IMR-90 (cell line): ENCODE data around the gene NCOA3. TPM values are rescaled to one million over a fixed set of nuclear protein-coding genes. Genes with fewer than 3 reads are reported as not detected.

Experiments used
- ATAC-seq: fragments of 200-7000 bp; cut with Tn5 transposase; 2 replicates; pipeline ENCODE4 v1.9.1; 2020; ENCODE audit warnings: low read depth, mild to moderate bottlenecking, moderate library complexity
- BruUV-seq: library from RNA; stranded (reverse); fragments of 400-500 nt; replicated peaks from 2 replicates; lab custom pipeline; 2021; lab: Mats Ljungman, UMichigan
- CTCF ChIA-PET: fragments of 300-600 bp; formaldehyde crosslinking; extraction: SDS; loops from one replicate; lab custom pipeline; 2021; ENCODE audit warnings: antibody characterized with exemption; lab: Yijun Ruan, JAX
- POLR2A ChIA-PET: fragments of 300-600 bp; sonication (Branson Sonifier 250); formaldehyde crosslinking; loops from one replicate; lab custom pipeline; 2022; ENCODE audit warnings: antibody characterized with exemption; ENCODE audit not compliant: unreplicated experiment; lab: Charles Lee
- DNase-seq: peaks from one replicate; pipeline ENCODE4 v3.0.0; 2013
- H2AFZ ChIP-seq: replicated peaks from 2 replicates; pipeline ENCODE3; 2013; ENCODE audit warnings: low read length, mild to moderate bottlenecking; ENCODE audit not compliant: poor library complexity
- H2AK5ac ChIP-seq: 2 replicates; pipeline ENCODE4 v1.6.1; 2013; ENCODE audit warnings: low read depth, low read length, inconsistent platforms
- H2AK9ac ChIP-seq: replicated peaks from 2 replicates; pipeline ENCODE3; 2013; ENCODE audit warnings: mild to moderate bottlenecking, low read depth, low read length, moderate library complexity; ENCODE audit not compliant: poor library complexity
- H2BK120ac ChIP-seq: 2 replicates; pipeline ENCODE4 v1.6.1; 2013; ENCODE audit warnings: low read depth, low read length, inconsistent platforms
- H2BK15ac ChIP-seq: 3 replicates; pipeline ENCODE4 v1.6.1; 2013; ENCODE audit warnings: low read depth, low read length, inconsistent platforms
- H2BK20ac ChIP-seq: 2 replicates; pipeline ENCODE4 v1.6.1; 2013; ENCODE audit warnings: low read depth, mild to moderate bottlenecking, inconsistent platforms, low read length, moderate library complexity
- H2BK5ac ChIP-seq: 2 replicates; pipeline ENCODE4 v1.6.1; 2013; ENCODE audit warnings: mild to moderate bottlenecking, low read depth, low read length, inconsistent platforms; ENCODE audit not compliant: poor library complexity, severe bottlenecking
- H3K14ac ChIP-seq: replicated peaks from 2 replicates; pipeline ENCODE4 v1.6.1; 2013; ENCODE audit warnings: low read depth, low read length, inconsistent platforms
- H3K18ac ChIP-seq: 2 replicates; pipeline ENCODE4 v1.6.1; 2013; ENCODE audit warnings: low read depth, low read length, control low read depth
- H3K23ac ChIP-seq: 2 replicates; pipeline ENCODE4 v1.6.1; 2013; ENCODE audit warnings: low read depth, low read length, inconsistent platforms
- H3K27ac ChIP-seq: 2 replicates; pipeline ENCODE4 v1.5.1; 2013; ENCODE audit warnings: mild to moderate bottlenecking, control low read depth, low read length; ENCODE audit not compliant: insufficient read depth
- H3K27me3 ChIP-seq: 2 replicates; pipeline ENCODE4 v1.6.1; 2013; ENCODE audit warnings: low read length; ENCODE audit not compliant: control insufficient read depth, insufficient read depth
- H3K36me3 ChIP-seq: 2 replicates; pipeline ENCODE4 v1.6.1; 2013; ENCODE audit warnings: low read length, mixed read lengths; ENCODE audit not compliant: control insufficient read depth, insufficient read depth
- H3K4ac ChIP-seq: 2 replicates; pipeline ENCODE4 v1.6.1; 2013; ENCODE audit warnings: low read depth, low read length, inconsistent platforms
- H3K4me1 ChIP-seq: 2 replicates; pipeline ENCODE4 v1.6.1; 2013; ENCODE audit warnings: low read length, mixed read lengths; ENCODE audit not compliant: control insufficient read depth, insufficient read depth
- H3K4me2 ChIP-seq: 2 replicates; pipeline ENCODE4 v1.6.1; 2013; ENCODE audit warnings: low read depth, mild to moderate bottlenecking, control low read depth, low read length, moderate library complexity
- H3K4me3 ChIP-seq: 2 replicates; pipeline ENCODE4 v1.5.1; 2013; ENCODE audit warnings: low read depth, mild to moderate bottlenecking, control low read depth, low read length, moderate library complexity; ENCODE audit not compliant: insufficient read depth
- H3K56ac ChIP-seq: 2 replicates; pipeline ENCODE4 v1.6.1; 2013; ENCODE audit warnings: low read length, inconsistent platforms; ENCODE audit not compliant: insufficient read depth; ENCODE audit errors: extremely low read depth
- H3K79me1 ChIP-seq, 2 experiments: 2 replicates each; pipeline ENCODE4 v1.6.1; 2013; ENCODE audit warnings: low read length in 2 of 2, inconsistent platforms in 1 of 2, low read depth in 1 of 2
- H3K9ac ChIP-seq: 2 replicates; pipeline ENCODE4 v1.6.1; 2013; ENCODE audit warnings: low read depth, low read length, control low read depth
- H3K9me1 ChIP-seq: 2 replicates; pipeline ENCODE4 v1.6.1; 2013; ENCODE audit warnings: low read length, inconsistent platforms; ENCODE audit not compliant: insufficient read depth
- H3K9me3 ChIP-seq: 2 replicates; pipeline ENCODE4 v1.6.1; 2013; ENCODE audit warnings: low read length; ENCODE audit not compliant: control insufficient read depth, insufficient read depth
- H4K20me1 ChIP-seq: 2 replicates; pipeline ENCODE4 v1.6.1; 2013; ENCODE audit warnings: low read length, inconsistent platforms; ENCODE audit not compliant: insufficient read depth
- H4K5ac ChIP-seq: 2 replicates; pipeline ENCODE4 v1.6.1; 2013; ENCODE audit warnings: mild to moderate bottlenecking, low read depth, low read length, control low read depth
- H4K8ac ChIP-seq, 2 experiments: 2 replicates each; pipeline ENCODE4 v1.6.1; 2013; ENCODE audit warnings: low read depth in 2 of 2, low read length in 2 of 2, control low read depth in 1 of 2, inconsistent platforms in 1 of 2
- H4K91ac ChIP-seq: 2 replicates; pipeline ENCODE4 v1.6.1; 2013; ENCODE audit warnings: low read depth, low read length, inconsistent platforms; ENCODE audit not compliant: insufficient read depth
- MAZ ChIP-seq: IDR thresholded peaks from 2 replicates; pipeline ENCODE4 v1.6.1; 2012; ENCODE audit warnings: low read depth, mild to moderate bottlenecking, low read length, improper control_type of control experiment, moderate library complexity, borderline replicate concordance
- RAD21 ChIP-seq: IDR thresholded peaks from 2 replicates; pipeline ENCODE4 v1.6.1; 2012; ENCODE audit warnings: low read length, improper control_type of control experiment
- RCOR1 ChIP-seq: IDR thresholded peaks from 2 replicates; pipeline ENCODE4 v1.6.1; 2012; ENCODE audit warnings: mild to moderate bottlenecking, low read length, improper control_type of control experiment; ENCODE audit not compliant: insufficient replicate concordance
- RFX5 ChIP-seq: IDR thresholded peaks from 2 replicates; pipeline ENCODE4 v1.8.0; 2012; ENCODE audit warnings: low read depth, mild to moderate bottlenecking, low read length, moderate library complexity
- WGBS, 2 experiments: methylation state at CpG; one replicate each; pipeline versions ENCODE4 v1.1.5 to v1.1.7; 2013; ENCODE audit warnings: missing lambda C conversion rate in 2 of 2; ENCODE audit not compliant: insufficient read length in 1 of 2; ENCODE audit errors: extremely low coverage in 2 of 2; 5-methylcytosine and 5-hydroxymethylcytosine counted together
- dilution Hi-C: fragments of 300-500 bp; cut with HindIII; formaldehyde crosslinking; loops from one replicate; pipeline ENCODE4 v1.14.3; 2018; ENCODE audit warnings: low sequenced_read_pairs; ENCODE audit not compliant: unreplicated experiment
- in situ Hi-C: fragments of 300-500 bp; cut with MboI; formaldehyde crosslinking; loops from 3 replicates; pipeline ENCODE4 v1.14.3; 2019; ENCODE audit warnings: low sequenced_read_pairs, inconsistent platforms, mixed read lengths
- intact Hi-C: fragments of 100-400 bp; cut with micrococcal nuclease; formaldehyde crosslinking; loops from 2 replicates; pipeline ENCODE4 v1.10.0; 2022
- polyA plus RNA-seq, 3 experiments: library from polyadenylated mRNA; depleted of rRNA; stranded (reverse); fragments of >200 nt; gene quantifications; 2 replicates each; pipeline ENCODE4 v1.2.3, GENCODE V29; 2012; ENCODE audit warnings: low replicate concordance in 1 of 3
- total RNA-seq: library from RNA; depleted of rRNA; stranded (reverse); fragments of >200 nt; gene quantifications from 2 replicates; pipeline ENCODE4 v1.2.3, GENCODE V29; 2012

Gene NCOA3
- total and polyA plus RNA-seq, 2 of the 4 experiments (the other 2 are of a cell fraction), result 8.8 to 29.0 TPM

GRCh38 chr20:47572105-47572729 is 70.5 kb downstream of the NCOA3 start:
- no peak overlapping the region for H3K56ac ChIP-seq
- no peak overlapping the region for H4K5ac ChIP-seq
- H3K4me1 ChIP-seq, result peaks cover 11% of the 10 kb centered on the region
- intact Hi-C loops, result no loop called here
- in situ Hi-C loops, result no loop called here
- WGBS, 2 experiments, result no CpG with 5 or more reads among the region's 6 CpGs
- no peak overlapping the region for H4K91ac ChIP-seq
- H3K9me1 ChIP-seq, result peaks cover 13% of the 10 kb centered on the region
- peaks cover 21 to 65% of the 10 kb centered on the region in 2 experiments for H3K79me1 ChIP-seq
- H2AK5ac ChIP-seq, result no peak overlapping the region
- no TSS peak for BruUV-seq
- ATAC-seq (no peak), DNase-seq (no peak)
- no peak overlapping the region for H3K18ac ChIP-seq
- H3K23ac ChIP-seq, result no peak overlapping the region
- no peak overlapping the region for H2BK5ac ChIP-seq
- no peak overlapping the region for H3K4me2 ChIP-seq
- no peak overlapping the region for H4K8ac ChIP-seq
- no peaks in the 10 kb centered on the region for H3K27me3 ChIP-seq
- H3K4me3 ChIP-seq, result no peak overlapping the region
- H3K36me3 ChIP-seq, result 0 out of 2 replicates have a peak, but pooled peaks cover 2% of the 10 kb centered on the region
- H4K20me1 ChIP-seq, result peaks cover 17% of the 10 kb centered on the region
- dilution Hi-C loops, result no loop called here
- H2AK9ac ChIP-seq, result no peak overlapping the region
- ChIA-PET POLR2A (no interaction called here), CTCF (interaction anchor here (0.6 to 0.7 kb wide), 2 partner anchors 11 to 1176 kb away, joined by 4 read pairs; no protein-coding TSS in a partner anchor)
- no peak for TF ChIP-seq MAZ
- no peak for TF ChIP-seq RAD21
- no peak for TF ChIP-seq RFX5
- TF ChIP-seq RCOR1, result no peak
- no peak overlapping the region for H2BK15ac ChIP-seq
- H3K4ac ChIP-seq, result no peak overlapping the region
- no peak overlapping the region for H3K14ac ChIP-seq
- no peak overlapping the region for H2BK120ac ChIP-seq
- H2BK20ac ChIP-seq, result no peak overlapping the region
- H3K27ac ChIP-seq, result no peak overlapping the region
- peaks cover 6% of the 10 kb centered on the region for H3K9me3 ChIP-seq
- H3K9ac ChIP-seq, result no peak overlapping the region
- H2AFZ ChIP-seq, result no peak overlapping the region
